Uterus (tissue), 2 donors: Measurements from ENCODE around the gene TRIOBP.

ENCODE experiments used
- CTCF ChIP-seq, 4 experiments: fragments of 200-600 bp in 2 of 4; fragments of 450-650 bp in 2 of 4; sonication (generic) in 2 of 4; IDR thresholded peaks; one replicate each; pipeline ENCODE4 v1.5.1; 2016 to 2019; ENCODE audit warnings: antibody characterized with exemption in 4 of 4, mild to moderate bottlenecking in 2 of 4, moderate library complexity in 1 of 4
- POLR2A ChIP-seq, 2 donors: fragments of 450-650 bp; IDR thresholded peaks; one replicate each; pipeline ENCODE4 v1.6.1; 2016; ENCODE audit warnings: antibody characterized with exemption in 2 of 2, mild to moderate bottlenecking in 1 of 2, moderate library complexity in 1 of 2

DNA sequence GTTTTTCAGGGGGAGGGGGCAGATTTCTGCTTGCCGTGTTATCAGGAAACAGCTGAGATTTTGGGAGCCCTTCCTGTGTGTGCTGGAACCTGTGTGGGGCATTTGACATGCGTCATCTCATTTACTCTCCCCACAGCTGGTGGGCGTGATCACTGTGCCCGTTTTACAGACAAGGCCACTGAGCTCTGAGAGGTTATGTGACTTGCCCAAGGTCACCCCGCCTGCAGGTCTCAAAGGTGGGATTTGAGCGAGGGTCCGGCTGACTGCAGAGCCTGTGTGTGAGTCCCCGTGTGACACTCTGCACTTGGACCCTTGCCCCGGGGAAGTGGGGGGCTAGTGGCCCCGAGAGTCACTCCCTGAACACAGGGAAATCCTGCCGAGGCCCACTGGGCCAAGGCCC, 62.4 kb downstream of the TRIOBP start:
- TF ChIP-seq POLR2A (IDR thresholded peaks at IDR 0.05), result no peak
- TF ChIP-seq CTCF (IDR thresholded peaks at IDR 0.05), result no peak
